Activated T-cell treated with anti-CD3 and anti-CD28 coated beads for 4 hours (primary cell): ENCODE measurements around the gene SEMA4F.

Experiments
- DNase-seq: peaks from one replicate; pipeline ENCODE4 v3.0.0-alpha.2; 2020

The SEMA4F gene

DNA sequence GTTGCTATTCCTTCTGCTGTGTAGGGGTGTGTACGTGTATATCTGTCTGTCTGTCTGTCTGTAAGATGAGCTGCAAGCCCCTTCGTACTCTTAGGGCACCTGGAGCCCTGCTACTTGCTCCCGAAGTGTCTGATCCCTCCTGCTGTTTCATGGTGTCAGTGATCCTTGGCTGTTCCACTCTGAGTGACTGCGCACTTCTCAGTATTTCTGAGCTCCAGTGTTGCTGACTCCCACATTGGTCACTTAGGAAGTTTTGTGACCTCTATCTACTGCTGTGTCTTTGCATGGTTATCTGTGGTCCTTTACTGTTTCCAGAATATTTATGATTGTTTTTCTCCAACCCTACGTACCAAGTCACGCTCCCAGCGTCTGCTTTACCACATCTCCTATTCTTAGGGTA, 16.2 kb downstream of the SEMA4F start:
- DNase-seq = no peak

DNA sequence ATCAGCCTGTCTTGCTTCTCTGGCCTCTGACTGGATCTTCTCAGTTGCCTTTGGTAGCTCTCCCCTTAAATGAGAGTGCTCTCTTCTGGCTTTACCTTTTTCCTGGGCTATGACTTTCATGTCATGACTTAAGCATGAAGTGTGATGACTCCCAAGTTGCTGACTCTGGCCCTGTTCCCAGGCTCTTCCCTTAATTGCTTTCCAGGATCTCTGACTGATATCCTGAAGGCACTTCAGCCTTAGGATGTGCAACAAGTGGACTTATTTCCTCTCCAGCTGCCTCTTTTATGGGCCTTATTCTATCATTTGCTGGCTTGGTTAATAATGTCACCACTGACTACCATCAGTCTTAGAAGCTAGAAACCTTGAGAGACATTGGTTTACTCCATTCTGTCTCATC, 17.4 kb downstream of the SEMA4F start:
- no peak for DNase-seq

DNA sequence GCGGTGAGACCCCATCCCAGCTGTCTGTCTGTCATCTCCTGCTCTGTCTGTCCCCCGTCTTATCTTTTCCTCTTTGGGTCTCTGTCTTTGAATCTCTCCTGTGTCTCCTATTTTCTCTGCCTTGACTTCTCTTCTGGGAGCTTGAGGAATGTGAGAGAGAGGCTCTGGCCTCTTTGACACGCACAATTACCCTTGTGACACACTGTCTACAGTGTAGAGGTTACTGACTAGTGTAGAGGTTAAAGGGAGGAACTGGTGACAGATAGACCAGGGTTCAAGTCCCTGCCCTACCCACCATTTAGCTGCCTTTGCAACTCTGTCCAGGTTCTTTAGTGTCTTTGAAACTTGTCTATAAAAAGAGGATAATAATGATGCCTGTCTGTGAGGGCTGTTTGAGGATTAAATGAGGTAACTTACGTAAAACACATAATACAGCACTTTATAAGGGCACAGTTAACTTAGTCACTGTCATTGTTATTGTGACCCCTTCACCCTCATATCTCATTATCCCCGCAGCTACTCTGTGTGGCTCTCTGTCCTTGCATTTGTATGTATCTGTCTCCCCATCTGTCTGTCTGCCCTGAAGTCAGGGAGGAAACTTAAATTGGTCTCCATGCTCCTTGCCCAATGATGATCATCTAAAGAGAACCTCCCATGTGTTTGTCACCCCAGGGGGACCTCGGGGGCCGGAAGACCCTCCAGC, 19.9 kb downstream of the SEMA4F start:
- DNase-seq = no peak

DNA sequence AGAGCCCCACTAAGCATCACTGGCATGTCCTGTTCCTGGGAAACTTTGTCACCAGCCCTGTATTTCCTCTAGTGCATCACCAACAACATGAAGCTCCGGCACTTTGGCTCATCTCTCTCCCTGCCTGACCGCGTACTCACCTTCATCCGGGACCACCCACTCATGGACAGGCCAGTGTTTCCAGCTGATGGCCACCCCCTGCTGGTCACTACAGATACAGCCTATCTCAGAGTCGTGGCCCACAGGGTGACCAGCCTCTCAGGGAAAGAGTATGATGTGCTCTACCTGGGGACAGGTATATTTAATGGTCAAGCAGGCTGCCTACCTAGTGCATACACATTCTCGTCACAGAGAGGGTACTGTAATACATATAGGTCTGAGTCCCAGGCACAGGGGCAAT, 21.0 kb downstream of the SEMA4F start:
- DNase-seq = no peak

DNA sequence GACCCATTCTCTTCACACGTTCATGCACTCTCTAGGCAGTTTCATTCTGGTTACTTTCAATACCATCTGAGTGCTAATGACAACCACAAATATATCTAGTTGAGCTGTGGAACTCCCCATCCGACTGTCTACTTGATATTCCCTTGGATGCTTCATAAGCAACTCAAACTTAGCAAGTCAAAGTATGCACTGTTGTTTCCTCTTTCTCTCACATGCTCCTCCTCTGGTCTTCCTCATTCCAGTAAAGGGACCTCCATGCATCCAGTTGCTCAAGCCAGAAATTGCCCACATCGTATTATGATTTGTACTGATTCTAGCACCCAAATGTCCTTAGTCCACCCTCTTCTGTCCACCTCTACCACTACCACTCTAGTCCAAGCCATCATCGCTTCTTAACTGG, 22.3 kb downstream of the SEMA4F start:
- DNase-seq = no peak

DNA sequence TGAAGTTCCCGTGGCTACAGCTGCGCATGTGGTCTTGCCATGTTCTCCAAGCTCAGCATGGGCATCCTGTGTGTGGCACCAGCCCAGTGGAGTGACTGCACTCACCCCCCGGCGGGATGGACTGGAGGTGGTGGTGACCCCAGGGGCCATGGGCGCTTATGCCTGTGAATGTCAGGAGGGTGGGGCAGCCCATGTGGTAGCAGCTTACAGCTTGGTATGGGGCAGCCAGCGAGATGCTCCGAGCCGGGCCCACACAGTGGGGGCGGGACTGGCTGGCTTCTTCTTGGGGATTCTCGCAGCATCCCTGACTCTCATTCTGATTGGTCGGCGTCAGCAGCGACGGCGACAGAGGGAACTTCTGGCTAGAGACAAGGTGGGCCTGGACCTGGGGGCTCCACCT, 25.6 kb downstream of the SEMA4F start:
- DNase-seq = no peak

DNA sequence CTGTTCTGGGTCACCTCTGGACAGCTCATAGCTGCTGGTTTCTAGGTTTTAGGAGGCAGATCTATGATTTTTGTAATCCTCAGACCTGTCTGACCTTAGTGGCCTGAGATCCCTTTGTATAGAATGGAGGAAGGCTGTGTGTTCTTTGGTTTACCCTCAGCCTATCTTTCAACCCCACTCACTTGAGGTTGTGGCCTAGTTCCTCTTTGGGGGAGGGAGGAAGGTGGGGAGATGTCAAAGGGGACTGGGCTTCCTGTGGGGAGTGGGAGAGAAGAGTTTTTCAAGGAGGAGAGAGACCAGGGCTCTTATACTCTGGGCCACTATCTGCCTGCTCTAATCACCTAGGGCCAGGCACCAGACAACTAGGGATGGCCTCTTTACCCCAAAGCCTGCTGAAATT, 28.5 kb downstream of the SEMA4F start:
- DNase-seq = no peak

DNA sequence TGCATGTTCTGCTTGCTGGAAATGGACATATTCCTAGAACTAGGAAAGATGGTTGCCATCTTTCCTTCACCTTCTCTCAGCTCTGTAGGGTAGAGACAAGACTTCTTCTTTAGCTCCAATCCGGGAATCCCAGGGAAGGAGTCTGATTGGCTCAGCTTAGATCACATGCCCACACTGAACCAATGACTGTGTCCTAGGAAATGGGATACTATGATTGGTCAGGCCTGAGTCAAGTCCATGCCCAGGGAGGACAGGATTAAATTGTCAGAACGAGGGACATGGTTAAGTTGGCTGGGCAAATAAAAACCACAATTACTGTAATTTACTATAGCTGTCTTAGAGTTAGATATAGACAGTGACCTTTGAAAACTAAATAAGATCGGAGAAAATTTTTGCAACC, 31.4 kb downstream of the SEMA4F start:
- no peak for DNase-seq

DNA sequence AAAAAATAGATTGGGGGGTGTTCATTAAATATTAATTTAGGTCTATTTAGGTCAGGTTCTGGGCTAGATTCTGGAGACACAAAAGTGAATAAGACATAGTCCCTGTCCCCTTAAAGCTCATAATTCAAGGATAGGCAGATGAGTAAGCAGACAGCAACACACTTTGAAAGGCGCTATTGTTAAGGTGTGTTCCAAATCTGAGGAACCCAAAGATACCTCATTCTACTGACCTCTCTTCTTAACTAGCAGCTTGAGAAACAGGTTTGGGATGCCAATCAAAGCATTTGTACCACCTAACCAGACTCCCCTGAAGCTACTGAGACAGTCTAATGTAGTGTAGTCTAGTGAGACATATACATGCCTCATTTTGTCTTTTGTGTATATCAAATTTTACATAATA, 34.8 kb downstream of the SEMA4F start:
- no peak for DNase-seq

DNA sequence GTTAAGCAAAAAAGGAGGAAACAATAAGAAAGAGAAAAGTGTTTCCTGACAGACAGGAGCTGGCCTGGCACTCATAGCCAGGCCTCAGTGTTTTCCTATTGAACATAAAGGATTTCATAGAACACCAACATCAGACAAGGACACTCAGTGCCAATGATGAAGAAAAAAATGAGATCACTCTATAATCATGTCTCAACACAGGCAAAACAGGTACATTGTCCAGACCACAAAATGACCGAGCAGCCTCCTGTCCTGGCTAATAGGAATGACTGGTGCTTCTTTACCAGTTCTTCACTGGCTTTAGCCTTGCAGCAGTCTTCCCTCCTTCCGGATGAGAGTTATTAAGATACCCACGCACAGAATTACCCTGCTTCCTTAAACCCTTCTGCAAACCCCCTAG, 35.6 kb downstream of the SEMA4F start:
- no peak for DNase-seq

DNA sequence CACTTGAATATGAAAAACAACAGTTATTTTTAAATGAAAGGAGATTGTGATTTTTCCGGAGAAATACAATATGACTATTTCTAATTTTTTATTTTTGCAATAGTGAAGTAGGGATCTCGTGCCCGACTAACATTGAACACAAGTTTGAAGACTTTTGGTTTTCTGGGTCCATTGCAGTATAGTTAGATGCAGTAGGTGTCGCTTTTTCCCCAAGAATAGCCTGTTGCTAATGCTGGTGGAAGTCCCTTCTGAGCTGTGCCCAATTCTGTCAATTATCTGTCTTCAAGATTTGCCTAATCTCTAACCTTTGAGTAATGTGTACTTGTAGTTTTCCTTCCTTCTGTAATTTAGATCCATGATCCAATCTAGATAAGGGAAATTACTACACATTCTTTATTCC, 36.5 kb downstream of the SEMA4F start:
- no peak for DNase-seq

DNA sequence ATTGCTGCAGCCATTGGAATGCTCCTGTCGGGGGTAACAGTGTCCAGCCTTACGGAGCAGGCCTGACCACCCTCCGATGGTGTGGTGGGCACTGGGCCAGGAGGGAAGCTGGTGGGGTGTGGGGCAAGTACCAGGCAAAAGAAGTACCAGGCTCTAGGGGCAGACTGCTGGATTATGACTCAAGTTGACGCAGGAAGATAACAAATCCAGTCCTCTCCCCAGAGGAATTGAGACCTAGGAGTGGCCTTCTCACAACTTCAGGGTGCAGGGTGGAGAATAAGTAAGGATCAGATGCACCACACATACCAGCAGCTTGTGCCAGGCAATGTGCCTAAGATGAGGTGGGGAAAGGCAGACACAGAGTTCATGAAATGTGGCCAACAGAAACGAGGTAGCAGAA, 37.9 kb downstream of the SEMA4F start:
- no peak for DNase-seq

DNA sequence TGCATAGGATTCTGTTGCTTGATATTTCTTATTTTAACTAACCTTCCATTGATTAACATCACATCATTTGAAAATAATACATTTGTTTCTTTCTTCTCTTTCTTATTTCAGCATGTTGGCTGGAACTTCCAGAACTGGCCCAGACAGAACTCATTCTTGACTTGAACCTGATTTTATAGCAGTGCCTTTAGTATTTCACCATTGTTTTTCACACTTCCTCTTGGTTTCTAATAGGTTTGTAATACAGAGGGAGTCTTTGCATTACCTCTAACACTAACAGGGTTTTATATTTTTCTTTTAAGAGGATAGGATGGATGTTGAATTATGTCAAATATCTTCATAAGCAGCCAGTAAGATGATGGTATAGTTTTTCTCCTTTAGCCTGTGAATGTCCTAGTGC, 39.2 kb downstream of the SEMA4F start:
- no peak for DNase-seq

DNA sequence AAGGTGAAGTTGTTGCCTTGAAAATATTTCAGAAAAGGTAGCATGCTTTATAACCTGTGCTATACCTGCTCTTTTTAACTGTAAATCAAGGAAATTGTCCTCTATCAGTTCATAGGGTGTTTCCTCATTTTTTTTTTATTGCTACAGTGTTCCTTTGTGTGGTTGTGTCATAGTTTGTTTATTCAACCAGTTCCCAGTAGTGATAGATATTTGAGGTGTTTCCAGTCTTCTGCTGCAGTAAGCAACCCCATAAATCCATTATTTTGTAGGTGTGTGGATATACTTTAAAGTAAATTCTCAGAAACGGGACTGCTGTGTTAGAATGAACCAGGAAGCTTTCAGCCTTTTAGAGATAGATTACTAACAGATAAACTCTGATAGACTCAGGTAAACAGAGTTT, 39.6 kb downstream of the SEMA4F start:
- no peak for DNase-seq

DNA sequence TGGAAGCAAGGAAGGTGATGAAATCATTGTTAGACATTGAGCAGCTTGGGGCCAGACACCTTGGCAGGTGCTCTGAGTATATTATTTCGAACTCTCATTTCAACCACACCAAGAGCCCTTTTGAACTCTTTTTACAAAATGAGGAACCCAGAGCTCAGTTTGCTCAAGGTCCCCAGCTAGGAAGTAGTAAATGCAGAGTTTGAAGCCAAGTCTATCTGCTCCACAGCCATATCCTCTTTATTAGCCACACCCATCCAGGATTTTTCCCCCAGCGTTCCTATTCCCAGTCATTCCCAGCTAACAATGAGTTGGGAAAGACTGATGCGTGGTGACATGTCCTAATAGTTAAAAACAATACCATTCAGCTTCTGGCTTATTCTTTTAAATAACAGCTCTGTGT, 40.2 kb downstream of the SEMA4F start:
- no peak for DNase-seq

DNA sequence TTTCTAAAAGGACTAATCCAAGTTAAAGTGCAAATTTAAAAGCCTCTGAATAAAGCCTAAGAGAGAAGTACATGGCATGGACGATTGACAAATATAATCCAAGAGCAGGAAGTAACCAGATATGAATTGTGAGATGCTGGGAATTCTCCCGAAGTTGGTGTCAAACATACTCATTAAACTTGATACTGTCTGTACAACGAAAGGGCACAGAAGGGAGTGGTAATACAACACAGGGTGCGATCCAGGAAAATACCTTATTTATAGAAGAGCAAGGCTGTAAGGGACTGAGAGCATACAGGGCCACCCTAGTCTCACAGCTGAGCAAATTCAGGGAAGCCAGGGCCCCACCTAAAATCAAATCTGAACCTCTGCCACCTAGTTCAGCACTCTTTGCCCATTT, 41.6 kb downstream of the SEMA4F start:
- DNase-seq = no peak

DNA sequence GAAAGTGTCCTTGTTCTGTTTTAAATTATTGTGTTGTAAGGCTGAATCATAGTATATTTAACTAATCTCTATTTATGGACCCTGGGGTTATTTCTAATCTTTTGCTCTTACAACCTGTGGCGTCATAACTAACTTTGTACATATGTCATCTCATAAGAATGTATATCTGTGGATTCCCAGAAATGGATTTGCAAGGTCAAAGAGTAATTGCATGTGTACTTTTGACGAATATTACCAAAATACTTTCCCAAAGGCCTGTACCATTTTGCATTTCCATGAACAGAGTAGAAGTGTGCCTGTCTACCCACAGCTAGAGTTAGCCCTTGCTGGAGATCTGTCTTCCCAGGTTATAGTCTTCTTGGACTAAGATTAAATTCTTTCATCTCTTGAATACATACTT, 42.8 kb downstream of the SEMA4F start:
- DNase-seq = no peak

DNA sequence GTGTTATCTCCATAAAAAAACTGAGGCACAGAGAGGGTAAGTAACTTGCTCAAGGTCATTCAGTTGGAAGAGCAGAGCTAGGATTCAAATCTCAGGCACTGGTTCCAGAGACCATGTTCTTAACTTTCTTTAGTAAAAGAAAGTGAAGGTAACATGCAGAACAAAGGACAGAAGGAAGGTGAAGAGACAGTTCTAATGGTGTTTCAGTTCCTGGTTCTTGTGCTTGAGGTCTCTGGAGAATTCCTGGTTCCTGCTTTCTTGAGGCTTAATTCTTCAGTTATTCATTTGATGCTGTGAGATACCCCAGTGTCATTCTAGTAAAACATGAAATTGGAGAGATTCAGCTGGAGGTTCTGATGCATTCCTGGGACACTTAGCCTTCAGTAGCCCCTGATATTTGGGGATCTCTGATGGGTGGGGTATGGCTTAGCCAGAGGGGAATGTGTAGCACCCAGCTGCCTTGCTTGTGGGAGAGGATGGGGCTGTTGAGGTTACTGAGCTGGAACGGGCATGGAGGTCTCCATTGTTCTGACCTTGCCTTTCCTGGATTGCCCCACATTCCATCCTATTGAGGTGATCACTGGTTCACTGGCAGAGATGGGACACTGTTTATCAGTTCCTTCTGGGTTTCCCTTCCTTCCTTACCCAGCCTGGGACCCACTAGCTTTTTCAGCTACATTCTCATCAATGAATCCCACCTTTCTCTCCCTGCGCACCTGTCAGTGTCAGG, 46.8 kb downstream of the SEMA4F start:
- no peak for DNase-seq

DNA sequence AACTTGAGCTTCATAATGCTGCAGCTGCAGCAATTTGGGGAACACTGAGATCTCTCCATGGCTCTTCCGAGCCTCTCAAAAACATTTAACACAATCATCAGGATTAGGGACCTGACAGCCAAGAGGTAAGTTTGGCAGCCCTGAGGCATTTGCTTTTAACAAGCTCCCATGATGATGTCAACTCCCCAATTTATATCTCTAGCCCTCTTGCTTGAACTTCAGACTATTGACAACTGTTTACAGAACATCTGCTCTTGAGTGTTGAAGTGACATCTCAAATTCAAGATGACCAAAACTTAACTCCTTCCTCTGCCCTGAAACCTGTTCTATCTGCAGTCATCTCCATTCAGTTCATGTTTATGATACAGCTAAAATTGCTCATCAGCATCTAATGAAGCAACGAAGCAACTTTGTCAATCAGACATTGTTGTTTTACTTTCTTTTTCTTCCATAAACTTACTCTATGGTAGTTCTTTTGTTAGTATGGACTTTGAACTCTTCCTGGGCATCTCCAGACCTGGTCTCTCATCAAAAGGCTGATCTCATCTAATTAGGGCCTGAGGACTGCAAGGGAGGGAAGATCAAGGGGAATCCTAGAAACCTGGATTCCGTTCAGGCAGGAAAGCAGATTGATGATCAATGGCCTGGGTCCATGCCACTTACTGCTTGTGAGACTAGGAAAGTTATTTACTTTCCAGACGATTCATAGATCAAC, 48.1 kb downstream of the SEMA4F start:
- no peak for DNase-seq

DNA sequence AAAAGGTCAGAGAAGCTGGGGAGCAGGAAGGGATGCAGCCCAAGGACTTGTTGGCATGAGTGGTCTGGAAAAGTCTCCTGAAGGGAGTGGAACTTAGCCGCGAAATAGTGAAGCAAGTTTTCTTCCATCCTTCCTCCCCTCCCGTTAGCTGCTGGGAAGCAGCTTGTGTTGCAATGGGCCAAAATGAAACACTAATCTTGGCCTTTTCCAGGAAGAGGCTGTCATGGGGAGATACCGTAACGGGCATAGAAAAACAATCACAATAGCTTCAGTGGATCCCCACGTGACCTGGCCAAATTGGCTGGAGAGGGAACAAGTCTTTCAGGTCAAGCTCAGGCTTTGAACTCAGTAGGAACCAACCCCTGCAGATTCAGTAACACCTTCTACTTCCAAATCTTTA, 49.3 kb downstream of the SEMA4F start:
- no peak for DNase-seq

DNA sequence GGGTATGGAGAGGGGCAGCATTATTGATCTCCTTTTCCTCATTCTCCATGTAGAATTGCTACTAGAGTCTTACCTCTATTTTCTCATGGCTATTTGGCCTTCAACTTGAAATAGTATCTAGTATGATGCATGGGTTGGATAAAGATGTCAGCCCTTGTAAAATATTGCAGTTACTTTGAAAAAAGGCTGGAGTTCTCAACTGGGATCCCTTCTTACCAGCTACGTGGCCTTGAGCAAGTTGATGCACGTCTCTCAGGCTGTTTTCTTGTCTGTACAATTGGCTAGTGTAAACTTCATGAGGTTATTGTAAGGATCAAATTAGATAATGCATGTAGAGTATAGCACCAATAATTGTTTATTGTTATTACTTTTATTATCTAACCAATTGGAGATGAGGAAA, 50.2 kb downstream of the SEMA4F start:
- DNase-seq = no peak

DNA sequence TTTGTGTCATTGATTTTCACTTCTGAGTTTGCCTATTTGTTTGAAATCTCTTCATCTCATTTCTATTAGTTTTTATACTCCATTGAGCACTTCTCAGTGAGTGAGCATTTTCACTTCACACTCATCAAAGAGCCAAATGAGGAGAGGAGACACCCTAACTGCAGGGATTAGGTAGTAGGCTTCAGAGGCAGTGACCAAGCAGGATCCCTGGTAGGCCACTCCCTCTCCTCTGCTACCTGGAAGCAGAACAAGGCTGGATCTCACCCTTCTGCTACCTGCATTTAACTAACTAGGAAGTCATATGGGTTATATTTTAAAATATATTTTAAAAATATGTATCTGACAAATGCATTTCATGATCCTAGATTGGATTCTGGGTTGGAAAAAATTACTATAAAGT, 52.7 kb downstream of the SEMA4F start:
- DNase-seq = no peak

DNA sequence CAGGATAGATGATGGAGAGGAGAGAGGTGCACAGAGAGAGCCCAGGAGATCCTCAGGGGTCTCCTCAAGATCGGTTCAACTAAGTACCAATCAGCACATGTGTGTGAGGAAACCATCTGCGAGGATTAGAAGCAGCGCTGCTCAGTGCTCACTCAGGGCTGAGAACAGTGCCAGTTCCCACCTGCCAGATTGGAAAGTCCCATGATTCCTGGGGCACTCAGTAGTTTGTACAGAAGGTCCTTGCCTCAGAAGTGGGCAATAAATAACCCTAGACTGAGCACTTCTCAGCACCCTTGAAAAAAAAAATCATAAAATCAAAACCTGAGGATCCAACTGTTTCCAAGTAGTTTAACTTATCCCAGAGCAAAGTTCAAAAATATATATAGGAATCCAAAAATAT, 53.8 kb downstream of the SEMA4F start:
- DNase-seq = no peak

DNA sequence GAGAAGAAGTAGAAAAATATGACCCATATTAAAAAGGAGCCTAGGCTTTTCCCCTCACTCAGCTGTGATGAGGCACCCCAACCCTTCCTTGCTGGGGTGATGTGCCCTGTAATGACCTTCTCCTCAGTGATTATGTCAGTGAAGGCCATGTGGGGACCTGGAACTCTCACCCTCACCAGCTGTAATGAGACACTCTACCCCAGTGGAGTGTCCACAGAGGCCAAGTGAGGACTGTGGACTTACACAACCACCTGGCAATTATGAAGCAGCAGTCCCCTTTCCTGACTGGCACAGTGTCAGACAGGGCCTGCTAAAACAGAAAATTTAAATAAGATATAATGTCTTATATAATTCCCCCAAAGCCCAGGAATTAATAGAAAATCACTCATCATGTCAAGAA, 54.2 kb downstream of the SEMA4F start:
- DNase-seq = no peak
